GM19035 (cell line): Measurements from ENCODE around the gene CHURC1.

Experiments
- ATAC-seq: cut with Tn5 transposase; IDR thresholded peaks from one replicate; pipeline ENCODE4 v1.9.1; 2021; ENCODE audit not compliant: unreplicated experiment

Gene CHURC1

GRCh38 chr14:64914237-64915028, at the start of gene CHURC1:
TSS of gene CHURC1 (plus strand) at chr14:64914455. CDS start at chr14:64914496, 41 bp downstream.
- ATAC-seq, result peak; percentile 98

- ATAC-seq, result no peak
Measured at GRCh38 chr14:64865109-64865508, 49.1 kb upstream of the CHURC1 start.

- ATAC-seq, result no peak
Measured at GRCh38 chr14:64865992-64866391, 48.3 kb upstream of the CHURC1 start.

GRCh38 chr14:64867182-64867581, 47.1 kb upstream of the CHURC1 start:
- no peak for ATAC-seq

- no peak for ATAC-seq
Measured at GRCh38 chr14:64868379-64868778, 45.9 kb upstream of the CHURC1 start.

- ATAC-seq, result no peak
Measured at GRCh38 chr14:64868841-64869240, 45.4 kb upstream of the CHURC1 start.

- ATAC-seq, result no peak
Measured at GRCh38 chr14:64870160-64870559, 44.1 kb upstream of the CHURC1 start.

GRCh38 chr14:64871344-64871743, 42.9 kb upstream of the CHURC1 start:
- ATAC-seq, result no peak

GRCh38 chr14:64873506-64874219, 40.6 kb upstream of the CHURC1 start:
- no peak for ATAC-seq

- no peak for ATAC-seq
Measured at GRCh38 chr14:64875350-64875749, 38.9 kb upstream of the CHURC1 start.

- no peak for ATAC-seq
Measured at GRCh38 chr14:64877846-64878245, 36.4 kb upstream of the CHURC1 start.

- no peak for ATAC-seq
Measured at GRCh38 chr14:64878837-64879634, 35.2 kb upstream of the CHURC1 start.

- no peak for ATAC-seq
Measured at GRCh38 chr14:64879635-64880220, 34.5 kb upstream of the CHURC1 start, which contains the start of gene SPTB. TSS of gene SPTB (minus strand) at chr14:64879907. CDS start at chr14:64823094, 56,813 bp downstream.

- no peak for ATAC-seq
Measured at GRCh38 chr14:64880221-64881121, 33.8 kb upstream of the CHURC1 start.

- no peak for ATAC-seq
Measured at GRCh38 chr14:64885559-64885958, 28.7 kb upstream of the CHURC1 start.

- ATAC-seq, result no peak
Measured at GRCh38 chr14:64889352-64889751, 24.9 kb upstream of the CHURC1 start.

GRCh38 chr14:64891173-64891838, 22.9 kb upstream of the CHURC1 start:
- ATAC-seq, result no peak

GRCh38 chr14:64891839-64892375, 22.3 kb upstream of the CHURC1 start:
- no peak for ATAC-seq

GRCh38 chr14:64899958-64900357, 14.3 kb upstream of the CHURC1 start:
- ATAC-seq, result no peak
